Breast epithelium (tissue), 3 donors: ENCODE data around the gene EIF6.

ENCODE experiments used
- POLR2A ChIP-seq: fragments of 450-650 bp; IDR thresholded peaks from one replicate; pipeline ENCODE4 v1.6.1; 2016; ENCODE audit warnings: antibody characterized with exemption, mild to moderate bottlenecking, moderate library complexity
- POLR2AphosphoS5 ChIP-seq, 3 donors: sonication (generic); formaldehyde crosslinking; IDR thresholded peaks; one replicate each; pipeline ENCODE4 v1.6.1; 2017; ENCODE audit warnings: antibody characterized with exemption in 3 of 3
- TF ChIP-seq, protein P1 (sequence below), 3 donors: fragments of 450-650 bp; IDR thresholded peaks; one replicate each; pipeline ENCODE4 v1.5.1; 2016 to 2017; ENCODE audit warnings: antibody characterized with exemption in 3 of 3, mild to moderate bottlenecking in 3 of 3, moderate library complexity in 3 of 3

DNA sequence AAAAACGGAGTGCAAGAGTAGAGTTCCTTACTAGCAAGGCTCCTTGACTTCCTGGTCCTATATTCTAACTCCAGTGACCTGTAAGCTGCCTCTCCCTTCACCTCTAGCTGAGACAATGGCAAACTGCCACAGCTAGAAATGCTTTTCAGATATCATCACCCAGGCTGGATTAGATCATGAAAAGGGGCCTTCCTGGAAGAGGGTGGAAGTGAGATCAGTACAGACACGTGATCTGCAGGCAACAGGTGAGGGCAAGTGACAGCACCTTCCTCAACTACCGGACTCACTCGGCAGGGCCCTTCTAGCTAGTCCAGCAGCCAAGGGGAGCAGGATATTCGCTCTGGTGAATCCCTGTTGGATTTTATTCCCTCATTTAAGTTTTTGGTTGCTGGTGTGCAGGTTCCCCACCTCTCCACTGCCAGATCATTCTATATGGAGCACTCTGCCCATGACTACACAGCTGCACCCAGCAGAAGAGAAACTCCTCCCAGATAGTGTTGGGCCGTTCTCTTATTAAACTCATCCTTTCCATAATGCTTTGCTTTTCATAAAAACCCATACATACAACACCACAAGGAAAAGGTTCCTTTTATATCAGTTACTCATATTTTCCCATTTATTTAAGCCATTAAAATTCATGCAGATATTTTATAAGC is 34.1 kb upstream of the EIF6 start:
- TF ChIP-seq, protein P1, sequence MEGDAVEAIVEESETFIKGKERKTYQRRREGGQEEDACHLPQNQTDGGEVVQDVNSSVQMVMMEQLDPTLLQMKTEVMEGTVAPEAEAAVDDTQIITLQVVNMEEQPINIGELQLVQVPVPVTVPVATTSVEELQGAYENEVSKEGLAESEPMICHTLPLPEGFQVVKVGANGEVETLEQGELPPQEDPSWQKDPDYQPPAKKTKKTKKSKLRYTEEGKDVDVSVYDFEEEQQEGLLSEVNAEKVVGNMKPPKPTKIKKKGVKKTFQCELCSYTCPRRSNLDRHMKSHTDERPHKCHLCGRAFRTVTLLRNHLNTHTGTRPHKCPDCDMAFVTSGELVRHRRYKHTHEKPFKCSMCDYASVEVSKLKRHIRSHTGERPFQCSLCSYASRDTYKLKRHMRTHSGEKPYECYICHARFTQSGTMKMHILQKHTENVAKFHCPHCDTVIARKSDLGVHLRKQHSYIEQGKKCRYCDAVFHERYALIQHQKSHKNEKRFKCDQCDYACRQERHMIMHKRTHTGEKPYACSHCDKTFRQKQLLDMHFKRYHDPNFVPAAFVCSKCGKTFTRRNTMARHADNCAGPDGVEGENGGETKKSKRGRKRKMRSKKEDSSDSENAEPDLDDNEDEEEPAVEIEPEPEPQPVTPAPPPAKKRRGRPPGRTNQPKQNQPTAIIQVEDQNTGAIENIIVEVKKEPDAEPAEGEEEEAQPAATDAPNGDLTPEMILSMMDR (IDR thresholded peaks at IDR 0.05), result no peak
- TF ChIP-seq POLR2AphosphoS5 (IDR thresholded peaks at IDR 0.05) (no peak), POLR2A (no peak)
